Measurements from ENCODE around the gene ITGA5. TPM values are rescaled to one million over a fixed set of nuclear protein-coding genes. Genes with fewer than 3 reads are reported as not detected.

The ITGA5 gene
- total and polyA plus RNA-seq, 9 of the 15 experiments (the other 6 are each of a cell fraction or from before 2014, with no cell fraction given): 9.1 to 82.1 (median 47.4) TPM

GRCh38 chr12:54356951-54357356 lies 62.1 kb downstream of the ITGA5 start (continued):
- no peak for TF ChIP-seq PBX2 (CRISPR knock-in tag; IDR thresholded peaks at IDR 0.05; ENCODE audit: low read depth)
- peak; percentile 36 for TF ChIP-seq PBX2 (tag; conservative IDR thresholded peaks at IDR 0.05; ENCODE audit: low read depth)
- TF ChIP-seq HCFC1 (IDR thresholded peaks at IDR 0.05; ENCODE audit: low read depth, low read length): no peak
- peak; percentile 46 for TF ChIP-seq MEIS2 (IDR thresholded peaks at IDR 0.05; ENCODE audit: partially characterized antibody)
- TF ChIP-seq E4F1 (CRISPR knock-in tag; IDR thresholded peaks at IDR 0.05; ENCODE audit: borderline replicate concordance): no peak
- 0 out of 2 replicates have a peak, but pooled peaks have one; percentile 4 for TF ChIP-seq VEZF1 (CRISPR knock-in tag; IDR thresholded peaks at IDR 0.05)
- TF ChIP-seq ZNF592 (IDR thresholded peaks at IDR 0.05): peak; percentile 39; the same call in 1 of the 2 replicates
